GM12878 (cell line): ENCODE measurements around the gene FKRP.

Experiments
- CHD2 ChIP-seq: IDR thresholded peaks from 2 replicates; pipeline ENCODE4 v1.6.1; 2011; ENCODE audit warnings: low read depth, low read length, improper control_type of control experiment, borderline replicate concordance
- EP300 ChIP-seq, 2 experiments: fragments of 150-350 bp in 1 of 2; IDR thresholded peaks; 2 replicates each; pipeline ENCODE4 v1.6.1; 2011 to 2012; ENCODE audit warnings: low read depth in 2 of 2, low read length in 2 of 2, borderline replicate concordance in 1 of 2, improper control_type of control experiment in 1 of 2, inconsistent platforms in 1 of 2; ENCODE audit not compliant: control insufficient read depth in 1 of 2
- POLR2A ChIP-seq: IDR thresholded peaks from 2 replicates; pipeline ENCODE4 v1.6.1; 2011; ENCODE audit warnings: low read depth, mild to moderate bottlenecking, low read length
- SMC3 ChIP-seq: IDR thresholded peaks from 2 replicates; pipeline ENCODE4 v1.6.1; 2011; ENCODE audit warnings: low read length, improper control_type of control experiment, borderline replicate concordance
- ZBTB4 ChIP-seq: fragments of 450-650 bp; formaldehyde crosslinking; IDR thresholded peaks from 2 replicates; pipeline ENCODE4 v1.4.0; 2022; ENCODE audit warnings: mild to moderate bottlenecking, moderate library complexity
- TF ChIP-seq, protein P1 (sequence below), 3 experiments: IDR thresholded peaks in 2 of 3; conservative IDR thresholded peaks in 1 of 3; 2 replicates each; pipeline ENCODE4 v1.5.1; 2011; ENCODE audit warnings: low read depth in 3 of 3, low read length in 3 of 3, mild to moderate bottlenecking in 3 of 3, control low read depth in 2 of 3, moderate library complexity in 2 of 3, inconsistent platforms in 1 of 3, mixed read lengths in 1 of 3; ENCODE audit not compliant: control insufficient read depth in 2 of 3, insufficient read depth in 1 of 3; ENCODE audit errors: extremely low read depth in 1 of 3

- TF ChIP-seq ZBTB4 (CRISPR knock-in tag) (no peak), EP300 (IDR thresholded peaks at IDR 0.05; ENCODE audit: borderline replicate concordance in 1 of 2, control insufficient read depth in 1 of 2, low read depth in 2 of 2, low read length in 2 of 2) (no peak), CHD2 (no peak), POLR2A (no peak), SMC3 (no peak)
- TF ChIP-seq, protein P1, sequence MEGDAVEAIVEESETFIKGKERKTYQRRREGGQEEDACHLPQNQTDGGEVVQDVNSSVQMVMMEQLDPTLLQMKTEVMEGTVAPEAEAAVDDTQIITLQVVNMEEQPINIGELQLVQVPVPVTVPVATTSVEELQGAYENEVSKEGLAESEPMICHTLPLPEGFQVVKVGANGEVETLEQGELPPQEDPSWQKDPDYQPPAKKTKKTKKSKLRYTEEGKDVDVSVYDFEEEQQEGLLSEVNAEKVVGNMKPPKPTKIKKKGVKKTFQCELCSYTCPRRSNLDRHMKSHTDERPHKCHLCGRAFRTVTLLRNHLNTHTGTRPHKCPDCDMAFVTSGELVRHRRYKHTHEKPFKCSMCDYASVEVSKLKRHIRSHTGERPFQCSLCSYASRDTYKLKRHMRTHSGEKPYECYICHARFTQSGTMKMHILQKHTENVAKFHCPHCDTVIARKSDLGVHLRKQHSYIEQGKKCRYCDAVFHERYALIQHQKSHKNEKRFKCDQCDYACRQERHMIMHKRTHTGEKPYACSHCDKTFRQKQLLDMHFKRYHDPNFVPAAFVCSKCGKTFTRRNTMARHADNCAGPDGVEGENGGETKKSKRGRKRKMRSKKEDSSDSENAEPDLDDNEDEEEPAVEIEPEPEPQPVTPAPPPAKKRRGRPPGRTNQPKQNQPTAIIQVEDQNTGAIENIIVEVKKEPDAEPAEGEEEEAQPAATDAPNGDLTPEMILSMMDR (IDR thresholded peaks at IDR 0.05 in 2 of 3, conservative IDR thresholded peaks at IDR 0.05 in 1 of 3; ENCODE audit: control insufficient read depth in 2 of 3, extremely low read depth in 1 of 3, insufficient read depth in 1 of 3, low read depth in 3 of 3, low read length in 3 of 3), result no peak
Measured at GRCh38 chr19:46802152-46802551, 56.3 kb downstream of the FKRP start.
